NT2/D1 (cell line): ENCODE results near the gene NECTIN1.

Experiments used
- YY1 ChIP-seq: IDR thresholded peaks from 2 replicates; pipeline ENCODE4 v1.6.1; 2011; ENCODE audit not compliant: insufficient read length, insufficient read depth
- ZNF274 ChIP-seq: IDR thresholded peaks from 2 replicates; pipeline ENCODE4 v1.6.1; 2011; ENCODE audit warnings: mild to moderate bottlenecking, low read depth, low read length

DNA sequence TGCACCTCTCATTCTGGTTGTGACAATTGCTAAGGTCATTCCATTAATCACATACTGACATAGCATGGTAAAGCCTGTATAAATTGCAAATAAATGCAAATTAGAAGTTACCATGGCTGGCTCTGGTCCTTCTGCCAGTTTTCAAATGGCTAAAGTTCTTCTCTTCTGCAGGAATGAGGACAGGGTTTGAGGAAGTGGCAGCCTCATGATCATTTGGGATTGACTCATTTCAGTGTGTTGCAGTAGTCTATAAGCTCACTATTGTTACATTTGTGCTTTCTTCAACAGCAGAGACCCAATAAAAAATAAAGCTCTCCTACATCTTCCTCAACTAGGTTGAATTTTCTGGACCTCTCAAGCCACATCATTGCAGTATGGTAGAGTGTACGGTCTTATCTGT, 60.3 kb downstream of the NECTIN1 start:
- TF ChIP-seq YY1 (no peak), ZNF274 (no peak)
